Tongue (tissue), 2 donors: Measurements from ENCODE around the gene SEMG1. TPM values are rescaled to one million over a fixed set of nuclear protein-coding genes. Genes with fewer than 3 reads are reported as not detected.

Experiments used
- DNase-seq: peaks from one replicate; pipeline ENCODE4 v3.0.0-alpha.2; 2015
- total RNA-seq: library from RNA; depleted of rRNA; stranded (reverse); fragments of >200 nt; gene quantifications from one replicate; pipeline ENCODE4 v1.2.3, GENCODE V29; 2014

SEMG1 gene
- total RNA-seq: not detected

- DNase-seq: no peak
Measured at GRCh38 chr20:45206725-45207124, at the start of gene SEMG1. TSS of gene SEMG1 (plus strand) at chr20:45207033. CDS start at chr20:45207054, 21 bp downstream.

DNA sequence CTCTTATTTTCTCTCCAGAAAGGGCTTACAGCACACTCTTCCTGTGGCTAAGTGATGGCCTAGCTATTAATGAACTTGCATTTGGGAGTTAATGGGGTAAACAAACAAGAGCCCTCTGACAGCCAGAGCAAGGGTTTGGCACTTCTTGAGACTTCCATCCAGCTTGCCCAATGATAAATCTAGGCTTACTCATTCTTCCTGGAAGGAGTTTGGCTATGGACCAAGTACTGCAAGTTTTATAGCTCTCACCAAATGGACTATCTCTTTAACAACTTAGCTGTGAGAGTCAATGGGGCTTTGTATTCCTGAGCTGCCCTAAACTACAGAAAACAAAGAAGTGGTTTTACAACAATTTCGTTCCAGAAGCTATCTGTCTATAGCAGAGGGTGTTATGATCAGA is 48.9 kb upstream of the SEMG1 start:
- DNase-seq: peak; percentile 13

GRCh38 chr20:45163083-45163803 is 43.6 kb upstream of the SEMG1 start:
- no peak for DNase-seq

GRCh38 chr20:45164906-45165305 is 41.9 kb upstream of the SEMG1 start:
- no peak for DNase-seq

DNA sequence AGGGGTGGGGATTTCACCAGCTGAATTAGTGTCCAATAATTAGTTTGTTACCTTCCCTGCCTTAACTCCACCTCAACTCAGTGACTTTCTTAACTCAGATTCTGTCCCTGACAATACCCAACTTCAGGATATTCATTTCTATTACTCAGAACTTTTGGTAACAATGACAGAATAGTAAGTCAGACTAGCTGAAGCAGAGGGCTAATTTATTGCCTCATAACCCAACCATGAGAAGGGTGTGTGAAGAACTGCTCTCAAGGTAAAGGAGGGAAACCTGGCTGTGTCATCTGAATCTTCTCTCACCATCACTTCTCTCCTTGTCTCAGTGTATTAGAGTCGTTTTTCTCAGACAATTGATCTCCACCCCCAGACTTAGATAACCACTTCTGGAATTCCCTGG is 33.3 kb upstream of the SEMG1 start:
- no peak for DNase-seq

GRCh38 chr20:45174434-45175364 is 32.1 kb upstream of the SEMG1 start, which contains the start of gene PI3:
TSS of gene PI3 (plus strand) at chr20:45174902. CDS start at chr20:45174923, 21 bp downstream.
- DNase-seq: no peak

DNA sequence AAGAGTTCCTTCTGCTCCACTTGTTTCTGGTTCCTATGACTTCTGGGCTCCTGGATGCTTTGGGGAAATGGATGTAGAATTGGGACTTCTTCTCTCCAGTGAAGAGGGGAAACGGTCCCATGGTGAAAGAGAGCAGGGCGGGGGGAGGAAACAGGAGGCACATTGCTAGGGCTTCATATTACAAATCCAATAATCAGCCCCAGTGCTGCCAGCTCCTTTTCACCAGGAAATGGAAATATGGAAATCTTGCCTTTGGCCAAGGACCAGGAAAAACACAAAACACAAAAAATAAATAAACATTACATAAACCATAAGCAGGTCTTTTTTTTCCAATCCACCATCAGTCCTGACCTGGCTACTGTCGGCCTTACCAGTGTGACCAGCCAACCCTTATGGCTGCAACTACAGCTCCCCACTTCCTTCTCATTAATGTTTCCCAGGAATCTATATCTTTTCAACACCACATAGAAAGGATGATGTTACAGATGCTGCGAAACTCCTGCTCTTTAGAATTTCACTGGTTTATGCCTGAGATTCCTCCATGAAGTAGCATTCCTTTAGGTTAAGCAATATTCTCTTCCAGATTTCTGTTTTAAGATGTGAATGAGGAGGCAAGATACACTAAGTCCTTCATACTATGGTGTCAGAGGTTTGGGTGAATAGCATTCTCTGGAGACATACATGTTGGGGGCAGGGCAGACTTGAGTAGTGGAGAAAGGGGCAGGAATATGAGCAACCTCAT is 30.1 kb upstream of the SEMG1 start:
- DNase-seq: peak; percentile 2

DNA sequence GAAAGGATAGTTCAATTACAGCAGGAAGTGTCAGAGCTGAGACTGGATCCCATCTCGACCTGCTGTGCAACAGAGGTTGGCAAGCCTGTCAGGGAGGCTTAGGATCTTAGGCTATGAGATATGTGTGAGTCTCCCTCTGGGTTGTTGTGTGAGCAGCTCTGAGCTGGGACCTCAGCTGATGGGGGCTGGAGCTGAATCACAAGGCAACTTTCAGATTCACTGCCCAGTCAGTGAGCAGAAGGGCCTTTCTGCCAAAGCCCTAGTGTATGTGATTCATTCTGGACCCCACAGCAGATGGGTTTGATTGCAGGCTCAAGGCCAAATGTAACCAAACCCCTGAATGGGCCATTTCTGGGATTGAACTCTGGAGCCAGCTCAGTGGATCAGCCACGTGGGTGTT is 27.7 kb upstream of the SEMG1 start:
- no peak for DNase-seq

- DNase-seq: no peak
Measured at GRCh38 chr20:45181639-45182038, 25.2 kb upstream of the SEMG1 start.

- DNase-seq: no peak
Measured at GRCh38 chr20:45183084-45183483, 23.7 kb upstream of the SEMG1 start.

DNA sequence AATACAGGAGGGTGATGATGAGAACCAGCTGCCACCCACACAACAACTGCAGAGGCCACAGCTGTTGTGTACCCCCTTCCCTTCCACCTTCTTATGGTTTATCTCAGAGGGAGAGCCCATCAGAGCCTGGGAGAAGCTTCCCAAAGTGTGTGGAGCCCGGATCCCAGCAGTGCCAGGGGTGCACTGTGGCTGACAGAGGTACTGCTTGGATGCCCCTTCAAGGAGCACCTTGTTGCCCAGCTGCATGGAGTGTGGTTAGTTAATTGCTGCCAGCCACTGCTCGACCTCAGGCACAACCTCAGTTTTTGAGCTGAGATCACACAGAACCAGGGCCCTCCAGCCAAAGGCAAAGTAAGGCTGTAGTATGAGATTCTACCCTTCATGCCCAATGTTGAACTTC is 19.1 kb upstream of the SEMG1 start:
- DNase-seq: no peak

DNA sequence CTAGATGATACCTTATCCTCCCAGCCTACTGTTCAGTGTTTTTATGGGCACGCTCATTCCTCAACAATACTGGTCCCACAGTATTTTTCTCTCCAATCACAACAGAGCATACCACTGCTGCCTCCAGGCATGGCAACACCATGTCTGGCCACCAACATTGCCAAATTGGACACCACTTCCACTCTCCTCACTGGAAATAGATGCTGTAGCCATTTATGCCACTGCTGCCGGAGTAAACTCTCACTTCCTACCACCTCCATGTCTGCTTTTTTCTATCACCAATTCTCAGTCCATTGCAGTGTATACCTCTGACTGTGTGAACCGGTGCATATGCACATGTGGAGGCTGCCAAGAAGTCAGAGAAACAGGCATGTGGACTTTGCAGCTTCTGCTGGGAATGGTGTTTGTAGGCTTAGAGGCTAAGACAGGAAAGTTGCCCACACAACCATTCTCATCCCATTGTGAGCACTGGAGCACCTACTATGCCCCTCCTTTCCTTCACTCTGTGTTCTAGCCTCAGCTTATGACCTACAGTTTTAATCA is 17.7 kb upstream of the SEMG1 start:
- DNase-seq: no peak

GRCh38 chr20:45189861-45190260 is 17.0 kb upstream of the SEMG1 start:
- no peak for DNase-seq

GRCh38 chr20:45191926-45192325 is 14.9 kb upstream of the SEMG1 start:
- no peak for DNase-seq

DNA sequence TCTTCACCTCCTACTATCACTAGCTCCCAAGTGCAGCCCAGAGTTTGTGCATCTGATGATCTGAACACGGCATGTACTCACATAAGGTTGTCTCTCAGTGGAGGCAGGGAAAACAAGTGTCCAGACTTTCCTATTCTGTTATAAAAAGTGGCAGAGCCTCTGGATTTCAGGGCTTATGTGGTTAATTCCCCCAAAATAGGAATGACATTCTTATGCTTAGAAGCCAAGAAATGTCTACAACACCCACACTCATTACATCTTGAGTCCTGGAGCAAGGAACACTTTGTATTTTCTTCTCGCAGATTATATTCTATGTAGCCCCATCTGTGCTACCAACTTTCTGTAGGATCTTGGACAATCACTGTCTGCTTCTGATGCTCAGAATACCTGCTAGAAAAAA is 13.5 kb upstream of the SEMG1 start:
- no peak for DNase-seq

DNA sequence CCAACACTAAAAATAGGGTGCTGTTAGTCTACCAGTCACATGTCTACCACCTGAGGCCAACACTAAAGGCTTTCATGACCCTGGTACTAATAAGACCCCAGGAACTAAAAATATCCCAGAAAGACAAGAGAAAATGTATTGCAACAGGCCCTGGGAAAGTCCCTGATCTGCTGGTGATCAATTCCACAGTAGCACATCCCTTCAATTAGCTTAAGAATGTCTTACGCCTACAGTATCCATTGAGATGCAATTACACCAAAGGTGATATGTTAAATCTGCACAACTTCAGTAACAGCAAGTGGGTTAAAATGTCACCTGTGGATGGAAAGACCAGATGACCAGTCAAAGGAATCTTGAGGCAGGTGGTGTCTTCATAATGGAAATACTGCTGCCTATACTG is 3.1 kb downstream of the SEMG1 start:
- DNase-seq: no peak

DNA sequence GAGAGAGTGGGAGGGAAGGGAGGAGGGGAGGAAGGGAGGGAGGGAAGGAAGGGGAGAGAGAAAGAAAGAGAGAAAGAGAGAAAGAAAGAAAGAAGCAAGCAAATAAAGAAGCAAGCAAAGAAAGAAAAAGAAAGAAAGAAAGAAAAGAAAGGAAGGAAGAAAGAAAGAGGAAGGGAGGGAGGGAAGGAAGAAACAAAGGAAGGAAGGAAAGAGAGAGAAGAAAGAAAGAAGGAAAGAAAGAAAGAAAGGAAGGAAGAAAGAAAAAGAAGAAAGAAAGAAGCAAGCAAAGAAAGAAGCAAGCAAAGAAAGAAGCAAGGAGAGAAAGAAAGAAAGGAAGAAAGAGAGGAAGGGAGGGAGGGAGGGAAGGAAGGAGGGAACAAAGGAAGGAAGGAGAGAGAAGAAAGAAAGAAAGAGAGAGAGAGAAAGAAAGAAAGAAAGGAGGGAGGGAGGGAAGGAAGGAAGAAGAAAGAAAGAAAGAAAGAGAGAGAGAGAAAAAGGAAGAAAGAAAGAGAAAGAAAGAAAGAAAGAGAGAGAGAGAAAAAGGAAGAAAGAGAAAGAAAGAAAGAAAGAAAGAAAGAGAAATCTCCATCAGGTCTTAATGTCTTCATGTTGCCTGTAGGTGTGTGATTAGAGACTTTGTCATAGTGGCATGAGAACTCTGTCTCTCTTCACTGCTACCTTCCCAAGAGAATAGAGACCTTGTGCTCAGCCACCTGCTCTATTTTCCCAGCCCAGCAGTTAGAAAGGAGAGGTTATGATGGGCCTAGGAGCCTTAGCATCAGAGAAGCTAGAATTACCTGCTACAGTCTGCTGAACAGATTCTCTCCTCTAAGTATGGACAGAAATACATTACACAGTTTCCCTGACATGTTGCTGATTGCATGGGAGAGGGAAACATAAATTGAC is 5.0 kb downstream of the SEMG1 start:
- DNase-seq: no peak

DNA sequence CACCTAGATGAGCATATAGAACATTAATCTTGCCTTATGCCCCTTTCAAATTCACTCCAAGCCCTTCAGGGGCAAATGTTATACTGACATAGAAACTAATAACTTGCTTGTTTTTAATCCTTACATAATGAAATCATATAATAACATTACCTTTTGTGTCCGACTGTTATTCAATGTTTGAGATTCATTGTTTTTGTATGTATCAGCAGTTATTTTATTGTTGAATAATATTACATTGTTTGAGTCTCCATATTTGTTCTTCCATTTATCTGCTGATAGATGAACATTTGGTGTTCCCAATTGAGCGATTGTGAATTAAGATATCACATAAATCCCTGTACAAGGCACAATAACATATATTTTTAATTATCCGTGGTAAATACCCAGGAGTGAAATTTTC is 6.0 kb downstream of the SEMG1 start:
- no peak for DNase-seq

DNA sequence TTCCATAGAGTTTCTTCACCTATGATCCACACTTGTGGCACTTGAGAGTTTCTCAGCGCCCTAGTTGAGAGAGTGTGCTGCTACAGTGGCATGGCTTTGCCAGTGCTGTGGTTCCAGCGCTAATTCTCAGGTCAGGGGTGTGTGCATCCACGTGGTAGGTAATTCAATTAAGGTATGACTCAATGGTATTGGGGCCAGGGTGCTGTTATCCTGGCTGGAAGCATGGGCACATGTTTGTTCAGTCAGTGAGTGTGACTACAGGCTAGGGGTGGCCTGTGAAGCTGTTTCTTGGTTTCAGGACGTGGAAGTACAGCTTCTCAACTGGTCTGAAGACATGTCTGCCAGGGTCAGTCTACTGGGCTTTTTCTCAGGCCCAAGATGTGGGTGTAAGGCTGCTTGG is 11.3 kb downstream of the SEMG1 start:
- DNase-seq: no peak

GRCh38 chr20:45218636-45219035 is 11.8 kb downstream of the SEMG1 start:
- DNase-seq: no peak

- no peak for DNase-seq
Measured at GRCh38 chr20:45221076-45221475, 14.2 kb downstream of the SEMG1 start, which contains the start of gene SEMG2. TSS of gene SEMG2 (plus strand) at chr20:45221373. CDS start at chr20:45221390, 17 bp downstream.
